Measurements from ENCODE around the gene GRB10. TPM values are rescaled to one million over a fixed set of nuclear protein-coding genes. Genes with fewer than 3 reads are reported as not detected.
"Not testable (repeated sequence)": the region's sequence is repeated elsewhere in the genome, so short reads cannot be mapped to it uniquely, and the experiment has no call there.

The GRB10 gene
- total RNA-seq, 1 donor from 2014 or later, result 48.6 TPM

DNA sequence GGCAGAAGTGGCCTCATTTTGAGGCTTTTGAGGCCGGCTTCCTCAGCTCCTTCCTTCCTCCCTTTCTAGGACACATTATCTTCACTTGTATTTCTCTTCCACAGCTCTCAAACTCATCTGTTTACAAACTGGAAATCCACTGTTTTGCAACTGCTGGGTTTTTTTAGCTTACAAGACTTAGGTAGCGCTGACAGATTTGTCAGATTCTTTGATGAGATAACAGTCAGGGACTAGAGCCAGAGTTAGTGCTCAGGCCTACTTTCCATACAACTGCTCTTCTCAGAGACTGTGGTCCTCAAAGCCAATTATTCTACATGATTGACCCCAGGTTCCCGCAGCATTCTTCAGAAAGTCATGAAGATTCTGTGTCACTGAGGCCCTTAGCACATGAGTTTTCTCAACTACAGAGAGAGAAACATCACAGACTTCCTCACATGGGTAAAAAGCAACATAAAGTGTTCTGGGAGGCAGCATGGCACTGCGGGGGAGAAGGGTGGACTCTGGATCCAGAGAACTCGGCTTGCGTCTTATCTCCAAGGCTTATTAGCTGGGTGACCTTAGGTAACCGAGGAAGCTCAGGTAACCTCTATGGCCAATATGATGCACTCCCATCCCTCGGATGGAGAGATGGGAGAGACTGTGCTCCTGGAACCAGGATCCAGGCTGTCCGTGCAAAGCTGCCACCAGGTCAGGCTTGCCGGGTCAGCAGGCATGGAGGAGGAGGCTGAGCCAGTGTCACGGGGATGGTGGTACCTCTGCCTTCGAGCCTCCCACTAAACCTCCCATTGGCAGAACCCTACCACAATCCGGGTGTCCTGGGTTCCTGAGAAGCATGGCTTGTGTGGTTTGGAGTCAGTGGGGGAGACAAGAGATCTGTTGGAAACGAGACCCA lies 228.0 kb downstream of the GRB10 start:
- intact Hi-C loops (cut with DNase I), result no loop called here
- Histone ChIP-seq H3K27ac (no peak overlapping the region), H3K9me3 (no peaks in the 10 kb centered on the region), H3K4me1 (no peaks in the 10 kb centered on the region), H3K4me3 (no peak overlapping the region), H3K36me3 (no peaks in the 10 kb centered on the region), H3K27me3 (no peaks in the 10 kb centered on the region)
- no peak for DNase-seq (ENCODE audit: extremely low spot score in 2 of 2)
- TF ChIP-seq POLR2AphosphoS5 (IDR thresholded peaks at IDR 0.05; ENCODE audit: insufficient read depth in 1 of 2, low read depth in 1 of 2) (no peak), POLR2A (IDR thresholded peaks at IDR 0.05) (no peak)
- TF ChIP-seq, protein P1, sequence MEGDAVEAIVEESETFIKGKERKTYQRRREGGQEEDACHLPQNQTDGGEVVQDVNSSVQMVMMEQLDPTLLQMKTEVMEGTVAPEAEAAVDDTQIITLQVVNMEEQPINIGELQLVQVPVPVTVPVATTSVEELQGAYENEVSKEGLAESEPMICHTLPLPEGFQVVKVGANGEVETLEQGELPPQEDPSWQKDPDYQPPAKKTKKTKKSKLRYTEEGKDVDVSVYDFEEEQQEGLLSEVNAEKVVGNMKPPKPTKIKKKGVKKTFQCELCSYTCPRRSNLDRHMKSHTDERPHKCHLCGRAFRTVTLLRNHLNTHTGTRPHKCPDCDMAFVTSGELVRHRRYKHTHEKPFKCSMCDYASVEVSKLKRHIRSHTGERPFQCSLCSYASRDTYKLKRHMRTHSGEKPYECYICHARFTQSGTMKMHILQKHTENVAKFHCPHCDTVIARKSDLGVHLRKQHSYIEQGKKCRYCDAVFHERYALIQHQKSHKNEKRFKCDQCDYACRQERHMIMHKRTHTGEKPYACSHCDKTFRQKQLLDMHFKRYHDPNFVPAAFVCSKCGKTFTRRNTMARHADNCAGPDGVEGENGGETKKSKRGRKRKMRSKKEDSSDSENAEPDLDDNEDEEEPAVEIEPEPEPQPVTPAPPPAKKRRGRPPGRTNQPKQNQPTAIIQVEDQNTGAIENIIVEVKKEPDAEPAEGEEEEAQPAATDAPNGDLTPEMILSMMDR (IDR thresholded peaks at IDR 0.05), result no peak

DNA sequence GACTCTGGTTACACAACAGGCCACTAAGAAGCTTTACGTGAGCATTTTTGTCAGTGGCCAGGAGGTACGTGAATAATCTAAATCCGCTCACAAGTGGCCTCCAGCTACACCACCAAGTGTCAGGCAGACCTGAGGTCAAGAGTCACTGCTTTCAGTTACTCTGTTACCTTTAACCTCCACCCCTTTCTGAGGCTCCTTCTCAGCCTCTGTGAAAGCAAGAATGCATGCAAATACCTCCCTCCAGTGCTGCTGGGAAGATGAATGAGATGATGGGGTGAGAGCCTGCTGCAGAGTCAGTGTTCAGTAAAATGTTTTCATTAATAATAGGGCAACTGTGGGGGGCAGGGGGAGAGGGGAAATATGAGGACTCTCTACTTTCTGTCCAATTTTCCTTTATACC lies 228.7 kb downstream of the GRB10 start:
- Histone ChIP-seq H3K4me3 (no peak overlapping the region), H3K4me1 (no peaks in the 10 kb centered on the region), H3K36me3 (no peaks in the 10 kb centered on the region), H3K27ac (no peak overlapping the region), H3K27me3 (no peaks in the 10 kb centered on the region), H3K9me3 (no peaks in the 10 kb centered on the region)
- TF ChIP-seq POLR2A (IDR thresholded peaks at IDR 0.05), result no peak
- TF ChIP-seq POLR2AphosphoS5 (IDR thresholded peaks at IDR 0.05; ENCODE audit: insufficient read depth in 1 of 2, low read depth in 1 of 2), result no peak
- TF ChIP-seq, protein P1 (IDR thresholded peaks at IDR 0.05), result no peak
- intact Hi-C loops (cut with DNase I), result no loop called here
- no peak for DNase-seq (ENCODE audit: extremely low spot score in 2 of 2)

DNA sequence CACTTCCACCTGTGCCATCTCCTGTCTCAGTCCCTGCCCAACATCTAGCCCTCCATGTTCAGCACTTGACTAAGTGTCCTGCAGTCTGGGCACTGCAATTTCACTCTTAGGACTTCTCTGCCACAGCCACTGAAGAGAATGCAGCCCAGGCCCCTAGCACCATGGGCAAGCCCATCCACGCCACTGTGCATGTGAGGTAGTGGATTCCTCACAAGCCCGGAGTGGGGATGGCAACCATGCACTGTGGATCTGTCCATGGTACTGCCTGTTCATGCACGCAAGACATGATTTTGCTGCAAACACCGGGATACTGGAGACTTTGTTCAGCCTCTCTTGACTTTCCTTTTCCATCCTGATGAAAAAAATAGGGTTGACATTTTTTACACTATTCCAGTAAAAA lies 229.8 kb downstream of the GRB10 start:
- TF ChIP-seq POLR2AphosphoS5 (IDR thresholded peaks at IDR 0.05; ENCODE audit: insufficient read depth in 1 of 2, low read depth in 1 of 2) (no peak), POLR2A (IDR thresholded peaks at IDR 0.05) (no peak)
- TF ChIP-seq, protein P1 (IDR thresholded peaks at IDR 0.05), result no peak
- Histone ChIP-seq H3K4me1 (no peaks in the 10 kb centered on the region), H3K27ac (no peak overlapping the region), H3K4me3 (no peak overlapping the region), H3K27me3 (no peaks in the 10 kb centered on the region), H3K9me3 (no peaks in the 10 kb centered on the region), H3K36me3 (no peaks in the 10 kb centered on the region)
- intact Hi-C loops (cut with DNase I), result no loop called here
- no peak for DNase-seq (ENCODE audit: extremely low spot score in 2 of 2)

DNA sequence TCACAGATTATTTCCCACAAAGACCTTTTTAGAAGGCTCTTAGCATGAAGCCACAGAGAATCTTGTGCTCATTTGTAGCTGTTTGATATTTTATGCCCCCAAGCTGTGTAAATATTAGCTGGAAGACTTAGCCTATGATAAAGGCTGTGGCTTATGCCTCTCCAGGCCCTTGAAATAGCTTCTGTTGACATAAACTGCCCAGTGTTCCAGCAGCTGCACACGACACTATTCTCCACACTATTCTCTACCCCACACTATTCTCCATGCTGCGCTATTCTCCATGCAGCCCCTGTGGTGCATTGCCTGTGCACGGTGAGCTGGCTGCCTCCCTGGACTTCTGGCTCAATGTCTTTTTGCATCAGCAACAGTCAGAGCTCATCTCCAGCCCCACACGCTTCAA lies 230.6 kb downstream of the GRB10 start:
- no peak overlapping the region for H3K27ac ChIP-seq
- TF ChIP-seq POLR2AphosphoS5 (IDR thresholded peaks at IDR 0.05; ENCODE audit: insufficient read depth in 1 of 2, low read depth in 1 of 2) (no peak), POLR2A (IDR thresholded peaks at IDR 0.05) (no peak)
- TF ChIP-seq, protein P1 (IDR thresholded peaks at IDR 0.05), result no peak
- DNase-seq (ENCODE audit: extremely low spot score in 2 of 2), result no peak
- no peaks in the 10 kb centered on the region for H3K4me1 ChIP-seq
- no peaks in the 10 kb centered on the region for H3K36me3 ChIP-seq
- H3K27me3 ChIP-seq, result no peaks in the 10 kb centered on the region
- H3K4me3 ChIP-seq, result no peak overlapping the region
- H3K9me3 ChIP-seq, result no peaks in the 10 kb centered on the region
- intact Hi-C loops (cut with DNase I), result no loop called here

DNA sequence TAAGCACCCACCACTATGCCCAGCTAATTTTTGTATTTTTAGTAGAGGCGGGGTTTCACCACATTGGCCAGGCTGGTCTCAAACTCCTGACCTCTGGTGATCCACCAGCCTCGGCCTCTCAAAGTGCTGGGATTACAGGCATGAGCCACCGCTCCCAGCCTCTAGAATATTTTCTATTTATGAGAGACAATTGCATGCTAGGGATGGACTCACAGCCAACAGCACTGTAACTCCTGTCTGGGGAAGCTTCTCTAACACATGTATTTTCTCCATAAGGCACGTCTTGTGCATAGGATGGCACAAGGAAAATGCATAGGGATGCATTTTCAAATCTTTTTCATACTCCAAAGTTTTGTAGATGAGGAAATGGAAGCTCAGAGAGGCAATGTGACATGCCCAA lies 237.1 kb downstream of the GRB10 start:
- H3K27ac ChIP-seq; H3K36me3 ChIP-seq; H3K4me1 ChIP-seq; H3K9me3 ChIP-seq; H3K27me3 ChIP-seq; intact Hi-C loops (cut with DNase I); H3K4me3 ChIP-seq: not testable (repeated sequence)
- DNase-seq (ENCODE audit: extremely low spot score in 2 of 2), result peak in 1 of 2 donors; percentile 20
